ENCODE results near the gene NOMO2.
"Not testable (repeated sequence)": the region's sequence is repeated elsewhere in the genome, so short reads cannot be mapped to it uniquely, and the experiment has no call there.

DNA sequence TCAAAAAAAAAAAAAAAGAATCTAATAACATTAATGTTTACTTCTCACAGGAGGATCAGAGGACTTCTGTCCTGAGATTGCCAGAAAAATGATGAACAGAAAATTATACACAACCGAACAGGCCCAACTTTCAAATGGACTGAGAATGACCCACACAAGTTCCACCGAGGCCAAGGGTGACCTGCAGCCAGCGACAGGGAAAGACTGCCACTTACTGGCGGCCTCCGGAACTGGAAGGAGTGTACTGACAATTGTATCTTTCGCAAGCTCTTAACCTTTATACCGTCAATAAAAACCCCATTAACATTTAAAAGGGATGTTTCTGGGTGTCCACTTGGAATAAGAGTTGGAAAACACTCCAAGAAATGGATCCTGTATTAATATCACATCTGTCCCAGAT is 146.1 kb downstream of the NOMO2 start:
- not testable (repeated sequence) for TF ChIP-seq ZNF274 (IDR thresholded peaks at IDR 0.05; ENCODE audit: low read depth, low read length); SP1 (IDR thresholded peaks at IDR 0.05; ENCODE audit: low read depth)

Data from HCT116 (cell line).